HG03442 (cell line): ENCODE data around the gene HS2ST1.
"Not testable (repeated sequence)": the region's sequence is repeated elsewhere in the genome, so short reads cannot be mapped to it uniquely, and the experiment has no call there.

ENCODE experiments used
- ATAC-seq: cut with Tn5 transposase; IDR thresholded peaks from one replicate; pipeline ENCODE4 v1.9.1; 2021; ENCODE audit warnings: mild to moderate bottlenecking, moderate library complexity; ENCODE audit not compliant: unreplicated experiment

HS2ST1 gene

GRCh38 chr1:86914601-86914997, at the start of gene HS2ST1:
Gene HS2ST1 (plus strand): TSS chr1:86914635.
- no peak for ATAC-seq

- ATAC-seq = no peak
Measured at GRCh38 chr1:86865973-86866637, 48.3 kb upstream of the HS2ST1 start.

- no peak for ATAC-seq
Measured at GRCh38 chr1:86866665-86867064, 47.8 kb upstream of the HS2ST1 start.

DNA sequence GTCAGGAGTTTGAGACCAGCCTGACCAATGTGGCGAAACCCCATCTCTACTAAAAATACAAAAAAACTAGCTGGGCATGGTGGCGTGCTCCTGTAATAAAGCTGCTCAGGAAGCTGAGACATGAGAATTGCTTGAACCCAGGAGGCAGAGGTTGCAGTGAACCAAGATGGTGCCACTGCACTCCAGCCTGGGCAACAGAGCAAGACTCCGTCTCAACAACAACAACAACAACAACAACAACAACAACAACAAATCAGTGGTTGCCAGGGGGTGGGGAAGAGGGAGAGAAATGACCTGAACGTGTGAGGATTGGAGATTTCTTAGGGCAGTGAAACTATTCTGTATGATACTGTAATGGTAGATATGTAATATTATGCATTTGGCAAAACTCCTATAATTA, 47.2 kb upstream of the HS2ST1 start:
- not testable (repeated sequence) for ATAC-seq

DNA sequence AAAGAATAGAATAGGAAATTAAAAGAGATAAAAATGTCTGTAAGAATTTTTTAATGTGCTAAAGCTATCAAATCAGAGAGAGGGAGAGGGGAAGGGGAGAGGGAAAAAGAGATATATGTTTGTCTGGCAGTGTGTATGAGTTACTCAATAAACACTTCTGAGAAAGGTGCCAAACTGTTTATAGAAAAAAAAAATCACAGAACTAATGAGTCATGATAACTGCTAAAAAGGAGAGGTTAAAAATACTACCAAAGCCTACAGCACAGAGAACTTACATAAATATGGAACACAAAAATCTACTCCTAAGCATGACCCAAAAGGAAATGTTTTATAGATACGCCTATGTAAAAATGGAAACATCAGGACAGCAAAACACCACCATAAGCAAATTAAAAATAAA, 46.0 kb upstream of the HS2ST1 start:
- ATAC-seq = no peak

GRCh38 chr1:86871001-86871400, 43.4 kb upstream of the HS2ST1 start:
- no peak for ATAC-seq

DNA sequence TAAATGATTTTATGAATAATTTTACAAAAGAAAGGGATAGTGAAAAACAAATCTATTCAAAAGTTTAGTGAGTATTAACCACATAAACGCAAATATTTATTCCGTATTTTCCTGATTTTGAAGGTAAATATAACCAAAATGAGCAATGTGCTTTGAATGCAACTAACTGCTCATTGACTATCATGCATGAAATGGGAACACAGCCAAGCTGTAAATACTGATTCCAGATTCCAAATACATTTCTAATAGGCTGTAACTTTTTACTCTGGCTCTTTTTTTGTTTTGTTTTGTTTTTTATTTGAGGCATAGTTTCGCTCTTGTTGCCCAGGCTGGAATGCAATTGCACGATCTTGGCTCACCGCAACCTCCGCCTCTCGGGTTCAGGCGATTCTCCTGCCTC, 42.3 kb upstream of the HS2ST1 start:
- no peak for ATAC-seq

GRCh38 chr1:86875722-86876121, 38.7 kb upstream of the HS2ST1 start:
- ATAC-seq = no peak

- ATAC-seq = no peak
Measured at GRCh38 chr1:86887479-86888162, 26.8 kb upstream of the HS2ST1 start.

- no peak for ATAC-seq
Measured at GRCh38 chr1:86888327-86888726, 26.1 kb upstream of the HS2ST1 start.

DNA sequence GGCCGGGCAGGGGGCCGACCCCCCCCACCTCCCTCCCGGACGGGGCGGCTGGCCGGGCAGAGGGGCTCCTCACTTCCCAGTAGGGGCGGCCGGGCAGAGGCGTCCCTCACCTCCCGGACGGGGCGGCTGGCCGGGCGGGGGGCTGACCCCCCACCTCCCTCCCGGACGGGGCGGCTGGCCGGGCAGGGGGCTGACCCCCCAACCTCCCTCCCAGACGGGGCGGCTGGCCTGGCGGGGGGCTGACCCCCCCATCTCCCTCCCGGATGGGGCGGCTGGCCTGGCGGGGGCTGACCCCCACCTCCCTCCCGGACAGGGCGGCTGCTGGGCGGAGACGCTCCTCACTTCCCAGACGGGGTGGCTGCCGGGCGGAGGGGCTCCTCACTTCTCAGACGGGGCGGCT, 15.0 kb upstream of the HS2ST1 start:
- ATAC-seq = not testable (repeated sequence)

GRCh38 chr1:86905875-86906274, 8.6 kb upstream of the HS2ST1 start:
- no peak for ATAC-seq

DNA sequence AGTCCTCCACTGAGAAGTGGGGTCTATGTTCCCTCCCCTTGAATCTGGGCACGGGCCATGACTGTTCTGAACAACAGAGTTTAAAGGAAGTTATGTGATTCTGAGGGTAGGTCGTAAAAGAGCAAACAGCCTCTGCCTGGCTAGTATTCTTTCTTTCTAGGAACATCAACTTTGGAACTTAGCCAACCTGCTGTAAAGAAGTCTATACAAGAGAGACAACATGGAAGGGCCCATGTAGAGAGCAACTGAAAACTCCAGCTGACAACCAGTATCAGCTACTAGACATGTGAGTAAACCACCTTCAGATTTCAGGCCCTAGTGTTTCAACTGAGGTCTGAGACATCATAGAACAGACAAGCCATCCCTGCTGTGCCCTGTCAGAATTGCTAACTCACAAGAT, 8.0 kb upstream of the HS2ST1 start:
- ATAC-seq = no peak

- ATAC-seq = no peak
Measured at GRCh38 chr1:86912281-86912900, 2.0 kb upstream of the HS2ST1 start.

DNA sequence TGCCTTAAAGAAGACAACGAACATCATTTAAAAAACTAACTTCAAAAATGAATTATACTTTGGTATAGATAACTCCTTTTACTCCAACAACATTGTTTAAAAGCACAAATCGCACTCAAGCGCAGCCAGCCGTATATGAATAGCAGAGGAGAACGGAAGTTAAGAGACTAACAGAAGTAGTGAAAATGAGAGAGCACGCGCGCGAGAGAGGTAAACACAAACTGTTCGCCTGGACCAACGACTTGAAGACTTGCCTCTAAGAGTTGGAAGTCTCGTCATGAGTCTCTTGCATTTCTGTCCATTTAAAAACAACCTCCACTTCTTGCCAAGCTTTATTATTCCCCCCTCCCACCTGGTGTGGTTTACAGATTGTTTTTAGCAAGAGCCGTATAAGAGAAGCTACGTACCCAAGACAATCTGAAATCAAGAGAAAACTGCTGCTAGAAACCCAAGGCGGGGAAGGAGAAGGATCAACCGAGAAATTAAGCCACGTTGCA, 988 bp upstream of the HS2ST1 start:
- peak; percentile 18 for ATAC-seq

DNA sequence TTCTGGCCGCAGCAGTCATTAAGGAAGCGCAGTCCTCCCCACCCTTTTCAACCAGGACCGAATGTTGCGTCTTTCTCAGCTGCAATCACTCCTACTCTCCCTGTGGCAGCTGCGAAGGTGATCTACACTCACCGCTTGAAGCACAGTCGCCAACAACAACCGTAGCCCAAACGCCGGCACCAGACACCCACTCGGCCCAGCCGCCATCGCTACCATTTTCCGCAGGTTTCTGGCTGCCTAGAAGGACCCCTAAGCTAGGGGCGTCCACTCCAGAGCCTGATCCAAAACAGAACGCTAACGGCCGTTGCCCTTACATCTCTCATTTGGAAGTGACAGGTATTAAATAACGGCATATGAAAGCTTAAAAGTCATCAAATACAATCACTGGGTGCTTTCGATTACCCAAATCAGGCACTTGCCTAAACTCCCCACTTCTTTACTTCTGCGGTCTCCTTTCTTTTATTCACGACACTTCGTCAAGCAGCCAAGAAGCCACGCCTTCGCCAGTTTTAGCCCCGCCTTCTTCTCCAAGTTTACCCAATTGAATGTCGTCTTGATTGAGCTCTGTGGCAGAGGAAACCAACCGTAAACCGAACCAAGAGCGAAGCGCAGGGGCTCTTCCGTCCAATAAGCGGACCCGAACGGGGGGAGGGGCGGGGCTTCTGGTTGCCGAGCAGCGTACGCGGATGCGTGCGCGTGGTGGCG, 387 bp upstream of the HS2ST1 start, which contains the start of gene SELENOF:
TSS of gene SELENOF (minus strand) at position 231 of the 705 bp plus-strand sequence. CDS start at position 216, 15 bp downstream.
- peak; percentile 82 for ATAC-seq

GRCh38 chr1:86914998-86915736, 732 bp downstream of the HS2ST1 start:
- peak; percentile 19 for ATAC-seq

DNA sequence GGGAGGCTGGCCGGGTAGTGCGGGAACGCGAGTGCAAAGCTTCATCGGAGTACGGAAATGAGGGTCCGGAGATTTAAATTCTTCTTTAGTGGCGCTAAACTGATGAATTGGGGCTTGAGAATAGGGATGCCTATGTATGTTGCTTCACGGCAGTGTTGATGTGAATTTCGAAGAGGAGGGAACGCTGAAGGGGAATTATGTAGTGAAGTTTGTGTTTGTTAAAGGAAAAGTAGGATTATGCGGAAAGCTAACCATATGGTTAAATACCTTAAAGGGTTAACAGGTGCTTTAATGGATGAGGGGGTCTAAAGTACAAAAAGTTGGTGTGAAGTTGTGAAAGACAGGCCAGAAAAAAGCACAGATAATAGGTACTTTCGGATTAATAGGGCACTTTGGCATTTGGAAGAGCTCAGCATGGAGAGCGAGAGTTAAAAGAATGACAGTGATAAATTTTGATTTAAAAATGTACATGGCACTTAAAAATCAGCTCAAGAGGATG, 1.4 kb downstream of the HS2ST1 start:
- no peak for ATAC-seq

GRCh38 chr1:86916752-86917151, 2.3 kb downstream of the HS2ST1 start:
- ATAC-seq = no peak

- ATAC-seq = no peak
Measured at GRCh38 chr1:86922445-86922844, 8.0 kb downstream of the HS2ST1 start.
